Measurements from ENCODE around the gene ZNF638. TPM values are rescaled to one million over a fixed set of nuclear protein-coding genes. Genes with fewer than 3 reads are reported as not detected.

The ZNF638 gene
- polyA plus RNA-seq, 1 of the 3 experiments (the other 2 are of a cell fraction): 28.1 TPM

DNA sequence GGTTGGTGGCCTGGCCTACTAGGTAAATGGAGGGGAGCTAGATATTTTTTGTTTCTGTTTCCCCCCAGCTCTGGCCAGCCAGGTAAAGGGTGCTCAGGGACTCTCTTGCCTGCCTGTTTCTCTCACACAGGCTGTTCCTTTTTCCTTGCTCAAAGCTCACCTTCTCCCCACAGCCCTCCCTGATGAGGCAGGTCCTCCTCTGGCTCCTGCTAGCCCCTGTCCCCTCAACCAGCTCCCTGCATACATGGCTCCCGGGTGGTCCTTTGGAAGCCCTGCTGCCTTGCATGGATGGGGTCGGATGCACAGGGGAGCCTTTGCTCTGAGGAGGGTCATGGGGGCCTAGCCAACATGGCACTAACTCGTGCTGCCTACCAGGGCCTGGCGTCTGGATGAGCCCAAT lies 149.5 kb downstream of the ZNF638 start:
- H2AFZ ChIP-seq (ENCODE audit: low read depth): no peak overlapping the region
- TF ChIP-seq, protein P1, sequence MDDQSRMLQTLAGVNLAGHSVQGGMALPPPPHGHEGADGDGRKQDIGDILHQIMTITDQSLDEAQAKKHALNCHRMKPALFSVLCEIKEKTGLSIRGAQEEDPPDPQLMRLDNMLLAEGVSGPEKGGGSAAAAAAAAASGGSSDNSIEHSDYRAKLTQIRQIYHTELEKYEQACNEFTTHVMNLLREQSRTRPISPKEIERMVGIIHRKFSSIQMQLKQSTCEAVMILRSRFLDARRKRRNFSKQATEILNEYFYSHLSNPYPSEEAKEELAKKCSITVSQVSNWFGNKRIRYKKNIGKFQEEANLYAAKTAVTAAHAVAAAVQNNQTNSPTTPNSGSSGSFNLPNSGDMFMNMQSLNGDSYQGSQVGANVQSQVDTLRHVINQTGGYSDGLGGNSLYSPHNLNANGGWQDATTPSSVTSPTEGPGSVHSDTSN (IDR thresholded peaks at IDR 0.05): no peak
- TF ChIP-seq RFX5 (IDR thresholded peaks at IDR 0.05; ENCODE audit: low read length) (no peak), GABPA (IDR thresholded peaks at IDR 0.05; ENCODE audit: low read depth) (no peak), MXI1 (IDR thresholded peaks at IDR 0.05; ENCODE audit: low read depth, low read length) (no peak), FOXJ3 (CRISPR knock-in tag; IDR thresholded peaks at IDR 0.05) (no peak), GATA2 (CRISPR knock-in tag; IDR thresholded peaks at IDR 0.05) (no peak), RAD21 (IDR thresholded peaks at IDR 0.05; ENCODE audit: low read length) (no peak), JUND (IDR thresholded peaks at IDR 0.05) (no peak), TCF12 (IDR thresholded peaks at IDR 0.05) (no peak), YY1 (IDR thresholded peaks at IDR 0.05; ENCODE audit: low read depth) (no peak), MEF2A (IDR thresholded peaks at IDR 0.05; ENCODE audit: borderline replicate concordance, low read depth) (no peak), EP300 (IDR thresholded peaks at IDR 0.05; ENCODE audit: borderline replicate concordance in 1 of 2, low read depth in 1 of 2, low read length in 1 of 2) (no peak), FOSL2 (IDR thresholded peaks at IDR 0.05; ENCODE audit: borderline replicate concordance, low read depth) (no peak), POLR2AphosphoS5 (IDR thresholded peaks at IDR 0.05; ENCODE audit: low read depth, low read length) (no peak), ELF1 (IDR thresholded peaks at IDR 0.05) (no peak), SIN3A (IDR thresholded peaks at IDR 0.05; ENCODE audit: borderline replicate concordance, low read depth, low read length) (no peak)
- TF ChIP-seq, protein P2, sequence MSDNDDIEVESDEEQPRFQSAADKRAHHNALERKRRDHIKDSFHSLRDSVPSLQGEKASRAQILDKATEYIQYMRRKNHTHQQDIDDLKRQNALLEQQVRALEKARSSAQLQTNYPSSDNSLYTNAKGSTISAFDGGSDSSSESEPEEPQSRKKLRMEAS (IDR thresholded peaks at IDR 0.05; ENCODE audit: low read depth): no peak
- TF ChIP-seq, protein P3, sequence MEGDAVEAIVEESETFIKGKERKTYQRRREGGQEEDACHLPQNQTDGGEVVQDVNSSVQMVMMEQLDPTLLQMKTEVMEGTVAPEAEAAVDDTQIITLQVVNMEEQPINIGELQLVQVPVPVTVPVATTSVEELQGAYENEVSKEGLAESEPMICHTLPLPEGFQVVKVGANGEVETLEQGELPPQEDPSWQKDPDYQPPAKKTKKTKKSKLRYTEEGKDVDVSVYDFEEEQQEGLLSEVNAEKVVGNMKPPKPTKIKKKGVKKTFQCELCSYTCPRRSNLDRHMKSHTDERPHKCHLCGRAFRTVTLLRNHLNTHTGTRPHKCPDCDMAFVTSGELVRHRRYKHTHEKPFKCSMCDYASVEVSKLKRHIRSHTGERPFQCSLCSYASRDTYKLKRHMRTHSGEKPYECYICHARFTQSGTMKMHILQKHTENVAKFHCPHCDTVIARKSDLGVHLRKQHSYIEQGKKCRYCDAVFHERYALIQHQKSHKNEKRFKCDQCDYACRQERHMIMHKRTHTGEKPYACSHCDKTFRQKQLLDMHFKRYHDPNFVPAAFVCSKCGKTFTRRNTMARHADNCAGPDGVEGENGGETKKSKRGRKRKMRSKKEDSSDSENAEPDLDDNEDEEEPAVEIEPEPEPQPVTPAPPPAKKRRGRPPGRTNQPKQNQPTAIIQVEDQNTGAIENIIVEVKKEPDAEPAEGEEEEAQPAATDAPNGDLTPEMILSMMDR (IDR thresholded peaks at IDR 0.05): no peak
- TF ChIP-seq, protein P4, sequence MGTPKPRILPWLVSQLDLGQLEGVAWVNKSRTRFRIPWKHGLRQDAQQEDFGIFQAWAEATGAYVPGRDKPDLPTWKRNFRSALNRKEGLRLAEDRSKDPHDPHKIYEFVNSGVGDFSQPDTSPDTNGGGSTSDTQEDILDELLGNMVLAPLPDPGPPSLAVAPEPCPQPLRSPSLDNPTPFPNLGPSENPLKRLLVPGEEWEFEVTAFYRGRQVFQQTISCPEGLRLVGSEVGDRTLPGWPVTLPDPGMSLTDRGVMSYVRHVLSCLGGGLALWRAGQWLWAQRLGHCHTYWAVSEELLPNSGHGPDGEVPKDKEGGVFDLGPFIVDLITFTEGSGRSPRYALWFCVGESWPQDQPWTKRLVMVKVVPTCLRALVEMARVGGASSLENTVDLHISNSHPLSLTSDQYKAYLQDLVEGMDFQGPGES (IDR thresholded peaks at IDR 0.05; ENCODE audit: low read depth, low read length): no peak
- H3K27ac ChIP-seq (ENCODE audit: low read depth in 2 of 2, low read length in 1 of 2): no peak overlapping the region
- DNase-seq: no peak
- no peaks in the 10 kb centered on the region for H3K36me3 ChIP-seq (replicated peaks in 1 of 2; ENCODE audit: control insufficient read depth in 1 of 2, insufficient read depth in 2 of 2, low read length in 1 of 2)
- no peaks in the 10 kb centered on the region for H3K79me2 ChIP-seq (ENCODE audit: insufficient read depth)
- H3K4me1 ChIP-seq (ENCODE audit: control insufficient read depth in 1 of 2, insufficient read depth in 2 of 2, low read depth in 1 of 2, low read length in 1 of 2): no peaks in the 10 kb centered on the region
- H3K9me3 ChIP-seq: no peaks in the 10 kb centered on the region
- CTCF ChIA-PET: interaction anchor here (0.7 to 2.5 kb wide), 5 partner anchors 8 to 324 kb away, joined by 3 to 11 read pairs (median 5); no protein-coding TSS in a partner anchor
- H3K4me3 ChIP-seq (ENCODE audit: low read depth in 2 of 2, low read length in 1 of 2): no peak overlapping the region
- H3K4me2 ChIP-seq: no peak overlapping the region
- H3F3A ChIP-seq (replicated peaks; ENCODE audit: insufficient read depth): no peaks in the 10 kb centered on the region
- H3K9ac ChIP-seq: no peak overlapping the region
- no peaks in the 10 kb centered on the region for H4K20me1 ChIP-seq (ENCODE audit: insufficient read depth)
- POLR2A ChIA-PET: no interaction called here
- no peaks in the 10 kb centered on the region for H3K9me2 ChIP-seq
- H3K27me3 ChIP-seq (ENCODE audit: insufficient read depth): peaks cover 6% of the 10 kb centered on the region; the same call in 1 of the 2 replicates
- WGBS (ENCODE audit: low lambda C conversion rate): 17% methylated on average over 3 of the region's 4 CpGs
